T follicular helper cell (primary cell): ENCODE results near the gene CDR2.
"Not testable (repeated sequence)": the region's sequence is repeated elsewhere in the genome, so short reads cannot be mapped to it uniquely, and the experiment has no call there.

ENCODE experiments used
- DNase-seq: peaks from one replicate; pipeline ENCODE4 v3.0.0-alpha.2; 2020; ENCODE audit warnings: low read depth

CDR2 gene

GRCh38 chr16:22352723-22353122 lies 21.7 kb downstream of the CDR2 start:
- DNase-seq = no peak

- no peak for DNase-seq
Observed at GRCh38 chr16:22352140-22352539, 22.3 kb downstream of the CDR2 start.

- not testable (repeated sequence) for DNase-seq
Observed at GRCh38 chr16:22351017-22351416, 23.4 kb downstream of the CDR2 start.

- no peak for DNase-seq
Observed at GRCh38 chr16:22348291-22348690, 26.1 kb downstream of the CDR2 start.

- no peak for DNase-seq
Observed at GRCh38 chr16:22347100-22347820, 27.2 kb downstream of the CDR2 start.

- DNase-seq = no peak
Observed at GRCh38 chr16:22346483-22346882, 27.9 kb downstream of the CDR2 start.

- DNase-seq = no peak
Observed at GRCh38 chr16:22342082-22342481, 32.3 kb downstream of the CDR2 start.

GRCh38 chr16:22340945-22341344 lies 33.5 kb downstream of the CDR2 start:
- DNase-seq = no peak

GRCh38 chr16:22337849-22338635 lies 36.4 kb downstream of the CDR2 start:
- no peak for DNase-seq

- DNase-seq = no peak
Observed at GRCh38 chr16:22337045-22337444, 37.4 kb downstream of the CDR2 start.

- no peak for DNase-seq
Observed at GRCh38 chr16:22336581-22336980, 37.8 kb downstream of the CDR2 start.

GRCh38 chr16:22335668-22336246 lies 38.7 kb downstream of the CDR2 start:
- no peak for DNase-seq

- no peak for DNase-seq
Observed at GRCh38 chr16:22333457-22333994, 40.9 kb downstream of the CDR2 start.

GRCh38 chr16:22330326-22330725 lies 44.1 kb downstream of the CDR2 start:
- no peak for DNase-seq

- no peak for DNase-seq
Observed at GRCh38 chr16:22329199-22329695, 45.2 kb downstream of the CDR2 start.

GRCh38 chr16:22328081-22328725 lies 46.2 kb downstream of the CDR2 start:
- no peak for DNase-seq

GRCh38 chr16:22327446-22327775 lies 47.0 kb downstream of the CDR2 start:
- no peak for DNase-seq

GRCh38 chr16:22326771-22327445 lies 47.5 kb downstream of the CDR2 start:
- no peak for DNase-seq

GRCh38 chr16:22326369-22326652 lies 48.1 kb downstream of the CDR2 start:
- no peak for DNase-seq

GRCh38 chr16:22325598-22326368 lies 48.6 kb downstream of the CDR2 start:
- no peak for DNase-seq
